Hematopoietic multipotent progenitor cell treated with erythropoietin and hydrocortisone succinate and interleukin-3 and kit ligand, for 6 days (in vitro differentiated cells): ENCODE results near the gene UBQLN4.
"Not testable (repeated sequence)": the region's sequence is repeated elsewhere in the genome, so short reads cannot be mapped to it uniquely, and the experiment has no call there.

ENCODE experiments used
- DNase-seq: peaks from one replicate; pipeline ENCODE4 v3.0.0-alpha.2; 2015

The UBQLN4 gene

GRCh38 chr1:156056326-156056849 lies 2.8 kb upstream of the UBQLN4 start:
- DNase-seq: peak; percentile 34

DNA sequence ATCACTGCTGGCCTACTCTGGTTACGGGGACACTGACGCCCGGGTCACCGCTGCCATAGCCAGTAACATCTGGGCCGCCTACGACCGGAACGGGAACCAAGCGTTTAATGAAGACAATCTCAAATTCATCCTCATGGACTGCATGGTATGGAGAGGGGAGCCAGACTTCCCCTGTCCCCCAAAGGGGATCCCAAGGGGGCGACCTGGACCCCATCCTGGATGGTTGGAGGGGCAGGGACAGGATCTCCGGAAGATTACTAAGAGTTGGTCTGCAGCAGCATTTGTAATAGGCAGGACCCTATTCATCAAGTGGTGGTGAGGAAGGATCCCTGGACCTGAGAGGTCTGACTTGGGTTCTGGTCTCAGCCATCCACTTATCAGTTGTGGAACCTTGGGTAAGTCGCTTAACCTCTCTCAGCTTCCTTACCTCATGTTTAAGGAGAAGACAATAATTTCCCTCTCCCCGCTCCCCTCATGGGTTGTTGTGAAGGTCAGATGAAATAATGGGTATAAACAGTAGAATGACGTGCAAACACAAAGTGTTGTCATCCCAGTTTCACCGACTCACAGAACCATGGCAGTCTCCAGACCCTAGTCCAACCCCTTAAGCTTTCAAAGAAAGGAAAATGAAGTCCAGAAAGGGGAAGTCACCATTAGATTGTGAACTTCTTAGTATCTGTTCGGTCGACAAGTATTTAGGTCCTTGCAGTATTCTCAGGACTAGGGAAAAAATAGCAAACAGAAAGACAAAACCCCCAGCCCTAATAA lies 1.9 kb upstream of the UBQLN4 start:
- DNase-seq: peak; percentile 51

DNA sequence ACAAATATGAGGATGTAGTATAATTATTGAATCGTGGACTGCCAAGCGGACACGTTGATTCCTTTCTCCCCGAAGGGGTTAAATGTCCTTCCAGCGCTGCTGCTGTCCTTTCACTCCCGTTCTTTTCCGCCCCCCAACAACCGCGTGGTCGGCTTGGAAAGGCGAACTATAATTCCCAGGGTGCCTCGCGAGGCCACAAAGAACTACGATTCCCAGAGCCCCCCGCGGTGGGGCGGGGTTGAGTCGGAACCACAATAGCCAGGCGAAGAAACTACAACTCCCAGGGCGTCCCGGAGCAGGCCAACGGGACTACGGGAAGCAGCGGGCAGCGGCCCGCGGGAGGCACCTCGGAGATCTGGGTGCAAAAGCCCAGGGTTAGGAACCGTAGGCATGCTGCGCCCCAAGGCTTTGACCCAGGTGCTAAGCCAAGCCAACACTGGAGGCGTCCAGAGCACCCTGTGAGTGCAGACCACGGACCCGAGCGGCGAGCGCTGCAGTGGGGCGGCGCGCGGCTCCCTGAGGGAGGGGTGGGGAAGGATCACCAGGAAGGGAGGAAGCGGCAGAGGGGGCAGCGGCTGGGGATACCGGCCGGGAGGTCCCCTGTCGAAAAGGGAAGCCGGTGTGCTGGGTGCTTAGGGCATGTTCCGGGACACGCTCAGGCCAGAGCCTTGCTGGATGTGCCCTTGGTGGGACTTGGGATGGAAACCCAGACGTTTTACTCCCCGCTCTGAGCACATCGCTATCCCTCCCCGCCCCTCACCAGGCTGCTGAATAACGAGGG lies 1.1 kb upstream of the UBQLN4 start, which contains the start of gene LAMTOR2:
LAMTOR2 (plus strand) TSS at position 283 of the 781 bp plus-strand sequence; CDS start at position 391, 108 bp downstream.
- peak; percentile 99 for DNase-seq

- peak; percentile 86 for DNase-seq
Observed at GRCh38 chr1:156052862-156053767, 483 bp downstream of the UBQLN4 start.

DNA sequence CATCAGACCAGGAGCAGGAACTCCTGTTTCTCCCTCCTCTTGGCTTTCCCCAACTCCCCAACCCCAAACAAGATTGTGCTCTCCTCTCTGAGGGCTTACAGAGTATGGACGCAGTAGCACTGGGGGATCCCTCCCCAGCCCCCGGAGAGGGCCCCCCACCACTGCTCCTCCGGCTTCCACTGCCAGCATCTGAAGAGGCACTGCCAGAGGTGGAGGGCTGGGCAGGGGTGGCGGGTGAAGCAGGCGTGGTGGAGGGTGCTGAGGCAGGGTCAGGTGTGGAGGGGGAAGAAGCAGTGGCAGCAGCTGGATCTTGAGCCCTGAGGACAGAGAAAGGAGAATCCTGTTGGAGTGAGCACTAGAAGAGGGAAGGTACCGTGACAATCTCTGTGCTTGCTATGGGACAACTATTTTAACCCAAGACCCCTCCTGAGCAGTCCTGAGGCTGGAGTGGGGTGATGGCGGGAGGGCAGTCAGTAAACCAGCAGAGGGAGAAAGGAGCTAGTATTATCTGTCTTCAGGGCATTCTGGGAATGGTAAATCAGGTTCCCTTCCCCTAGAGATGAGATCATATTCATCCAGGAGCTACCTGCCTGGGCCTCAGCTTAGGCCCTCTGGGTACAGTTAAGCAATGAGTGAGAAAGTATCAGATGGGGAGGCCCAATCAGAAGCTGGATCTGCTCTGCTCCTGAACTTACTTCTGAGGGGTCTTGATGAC lies 2.4 kb downstream of the UBQLN4 start:
- no peak for DNase-seq

GRCh38 chr1:156050376-156050775 lies 3.2 kb downstream of the UBQLN4 start:
- DNase-seq: no peak

- DNase-seq: no peak
Observed at GRCh38 chr1:156048663-156049258, 4.8 kb downstream of the UBQLN4 start.

DNA sequence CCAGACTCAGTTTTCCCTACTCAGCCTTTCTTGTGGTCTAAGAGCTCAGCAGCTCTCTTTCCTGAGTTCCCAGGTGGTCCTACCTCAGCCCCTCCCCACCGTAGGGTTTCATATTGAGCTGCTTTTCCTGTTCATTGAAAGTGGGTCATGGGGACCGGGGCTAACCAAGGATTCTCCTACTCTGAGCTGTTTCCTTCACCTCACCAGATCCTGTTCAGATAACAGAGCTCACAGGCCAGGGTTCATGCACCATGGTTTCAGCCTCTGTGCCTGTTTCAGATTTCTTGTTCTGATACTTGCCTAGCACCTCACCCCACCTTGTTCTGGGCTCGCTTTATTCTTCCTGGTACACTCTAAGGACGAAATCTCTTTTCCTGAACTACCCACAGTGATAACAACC lies 8.5 kb downstream of the UBQLN4 start:
- DNase-seq: no peak

GRCh38 chr1:156042828-156043227 lies 10.8 kb downstream of the UBQLN4 start:
- no peak for DNase-seq

DNA sequence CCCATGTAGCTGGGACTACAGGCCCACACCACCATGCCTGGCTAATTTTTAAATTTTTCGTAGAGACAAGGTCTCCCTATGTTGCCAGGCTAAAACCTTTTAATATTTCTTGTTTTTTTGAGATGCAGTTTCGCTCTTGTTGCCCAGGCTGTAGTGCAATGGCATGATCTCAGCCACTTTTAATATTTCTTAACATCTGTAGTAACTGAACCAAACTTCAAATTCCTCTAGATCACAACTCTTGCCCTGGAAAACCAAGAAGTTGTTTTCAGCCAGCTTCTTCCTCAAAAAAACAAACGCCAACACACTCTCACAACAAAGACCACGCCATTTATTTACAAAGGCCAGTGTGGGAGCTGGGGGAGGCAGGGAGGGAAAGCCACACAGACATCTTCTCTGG lies 18.6 kb downstream of the UBQLN4 start:
- not testable (repeated sequence) for DNase-seq

- DNase-seq: no peak
Observed at GRCh38 chr1:156033011-156033410, 20.6 kb downstream of the UBQLN4 start.

DNA sequence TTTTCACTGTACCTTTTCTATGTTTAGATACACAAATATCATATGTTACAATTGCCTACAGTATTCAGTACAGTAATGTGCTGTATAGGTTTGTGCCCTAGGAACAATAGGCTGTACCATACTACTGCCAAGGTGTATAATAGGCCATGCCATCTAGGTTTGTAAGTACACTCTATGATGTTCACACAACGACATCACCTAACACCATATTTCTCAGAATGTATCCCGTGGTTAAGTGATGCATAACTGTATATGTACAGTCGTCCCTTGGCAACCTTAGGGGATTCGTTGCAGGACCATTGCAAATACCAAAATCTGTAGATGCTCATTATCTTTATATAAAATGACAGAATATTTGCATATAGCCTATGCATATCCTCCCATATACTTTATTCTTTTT lies 27.0 kb downstream of the UBQLN4 start:
- DNase-seq: no peak

DNA sequence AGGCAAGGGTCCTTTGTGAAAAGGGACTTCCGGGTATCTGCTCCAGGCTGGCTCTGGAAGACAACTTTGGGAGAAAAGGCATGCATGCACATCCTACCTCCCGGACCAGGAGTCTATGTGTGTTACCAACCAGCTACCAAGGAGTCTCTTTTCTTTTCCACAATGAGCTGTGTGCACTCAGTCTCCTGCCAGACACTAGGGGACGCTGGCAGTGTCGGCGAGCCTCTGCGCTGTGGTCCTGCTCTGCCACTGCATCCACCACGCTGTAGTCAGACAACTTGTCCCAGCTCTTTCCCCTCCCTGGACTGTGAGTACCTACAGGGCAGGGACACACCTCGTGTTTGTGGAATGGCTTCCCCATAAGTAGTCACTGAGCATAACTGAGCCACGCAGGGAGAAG lies 27.7 kb downstream of the UBQLN4 start:
- DNase-seq: peak; percentile 78

GRCh38 chr1:156024801-156025200 lies 28.8 kb downstream of the UBQLN4 start:
- DNase-seq: no peak

GRCh38 chr1:156021954-156022353 lies 31.6 kb downstream of the UBQLN4 start:
- no peak for DNase-seq

- DNase-seq: no peak
Observed at GRCh38 chr1:156021093-156021428, 32.5 kb downstream of the UBQLN4 start.

DNA sequence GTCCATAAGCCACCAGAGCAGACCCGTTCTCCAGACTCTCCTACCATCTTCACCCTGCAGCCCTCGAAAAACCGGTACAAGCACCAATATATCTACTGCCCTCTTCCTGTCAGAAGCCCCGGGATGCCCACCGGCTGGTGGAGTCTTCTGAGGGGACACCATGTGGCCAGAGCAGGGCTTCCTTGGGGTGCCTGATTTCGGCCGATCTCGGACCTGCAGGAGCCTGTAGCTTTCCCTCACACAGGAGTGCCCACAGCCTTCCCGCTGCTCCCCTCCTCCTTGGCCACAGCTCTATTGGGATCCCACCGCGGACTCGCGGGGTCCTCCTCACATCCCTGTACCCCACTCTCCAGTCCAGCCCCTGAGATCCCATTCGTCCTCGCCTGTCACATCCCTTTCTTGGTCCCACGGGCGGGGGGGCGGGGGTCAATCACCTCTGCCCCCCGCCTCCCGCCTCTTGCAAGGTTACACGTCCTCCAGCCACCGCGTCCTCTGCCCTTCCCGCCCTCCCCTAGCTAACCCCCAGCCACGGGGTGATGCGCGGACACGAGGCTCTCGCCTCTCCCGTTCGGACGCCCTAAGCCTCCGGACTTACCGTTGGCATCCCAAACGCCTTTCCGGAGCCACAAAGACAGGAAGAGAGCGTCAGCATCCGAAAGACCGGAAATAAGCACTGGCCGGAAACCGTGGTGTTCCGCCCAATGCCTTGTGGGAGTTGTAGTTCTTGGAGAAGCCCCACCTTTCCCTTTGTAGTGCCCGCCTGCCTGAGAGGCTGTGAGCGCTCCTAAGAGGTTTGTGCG lies 33.1 kb downstream of the UBQLN4 start, which contains the start of gene SSR2:
SSR2 (minus strand) TSS at position 659 of the 800 bp plus-strand sequence. CDS start 784 bp downstream, outside the sequence.
- DNase-seq: peak; percentile 98

- no peak for DNase-seq
Observed at GRCh38 chr1:156019946-156020292, 33.7 kb downstream of the UBQLN4 start.

DNA sequence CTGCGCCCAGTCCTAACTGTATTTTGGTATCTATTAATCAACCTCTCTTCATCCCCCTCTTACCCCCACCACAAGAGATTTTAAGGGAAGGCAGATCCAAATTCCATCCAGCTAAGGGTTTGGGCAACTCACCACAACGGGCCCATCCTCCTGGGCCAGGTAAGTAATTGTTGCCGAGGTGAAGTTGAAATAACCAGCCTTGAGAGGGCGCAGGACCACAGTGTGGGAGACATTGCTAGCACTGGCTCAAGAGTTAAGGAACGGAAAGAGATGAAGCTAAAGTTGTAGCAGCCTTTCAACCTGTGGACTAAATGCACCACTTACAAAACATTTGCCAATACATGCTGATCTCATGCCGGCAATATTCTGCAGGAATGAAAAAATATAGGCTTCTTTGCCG lies 38.8 kb downstream of the UBQLN4 start:
- DNase-seq: no peak

GRCh38 chr1:156012051-156012817 lies 41.4 kb downstream of the UBQLN4 start:
- DNase-seq: no peak
